Fibroblast of lung (primary cell): ENCODE data around the gene CALY. TPM values are rescaled to one million over a fixed set of nuclear protein-coding genes. Genes with fewer than 3 reads are reported as not detected.

Experiments
- DNase-seq, 2 donors: peaks; one replicate each; pipeline versions ENCODE4 v3.0.0 to v3.0.0-alpha.2; 2010; ENCODE audit warnings: low read depth in 2 of 2
- H2AFZ ChIP-seq: 2 replicates; pipeline ENCODE4 v1.5.1; 2012; ENCODE audit warnings: low read length, control low read depth, inconsistent platforms
- H3K27ac ChIP-seq: 2 replicates; pipeline ENCODE4 v1.5.1; 2011; ENCODE audit warnings: low read length, control low read depth; ENCODE audit not compliant: insufficient read depth
- H3K27me3 ChIP-seq: 2 replicates; pipeline ENCODE4 v1.5.1; 2011; ENCODE audit warnings: mild to moderate bottlenecking, low read length; ENCODE audit not compliant: control insufficient read depth, insufficient read depth
- H3K36me3 ChIP-seq: 2 replicates; pipeline ENCODE4 v1.5.1; 2011; ENCODE audit warnings: low read length; ENCODE audit not compliant: control insufficient read depth, insufficient read depth
- H3K4me1 ChIP-seq: 2 replicates; pipeline ENCODE4 v1.5.1; 2011; ENCODE audit warnings: low read length; ENCODE audit not compliant: control insufficient read depth, insufficient read depth; ENCODE audit errors: extremely low read depth
- H3K4me2 ChIP-seq: 2 replicates; pipeline ENCODE4 v1.5.1; 2011; ENCODE audit warnings: low read length, control low read depth; ENCODE audit not compliant: insufficient read depth; ENCODE audit errors: extremely low read depth
- H3K4me3 ChIP-seq, 4 experiments: fragments of 200-600 bp in 1 of 4; sonication (generic) in 1 of 4; replicated peaks in 1 of 4; 2 replicates each; pipeline ENCODE4 v1.5.1; 2011 to 2016; ENCODE audit warnings: low read length in 4 of 4, low read depth in 3 of 4, mild to moderate bottlenecking in 3 of 4, control low read depth in 2 of 4, inconsistent platforms in 1 of 4, mixed read lengths in 1 of 4; ENCODE audit not compliant: insufficient read depth in 1 of 4; ENCODE audit errors: control extremely low read depth in 1 of 4
- H3K79me2 ChIP-seq: 2 replicates; pipeline ENCODE4 v1.5.1; 2012; ENCODE audit warnings: mild to moderate bottlenecking, low read length, inconsistent platforms; ENCODE audit not compliant: control insufficient read depth, insufficient read depth
- H3K9ac ChIP-seq: 2 replicates; pipeline ENCODE4 v1.5.1; 2011; ENCODE audit warnings: mild to moderate bottlenecking, low read length, control low read depth; ENCODE audit not compliant: insufficient read depth
- H3K9me3 ChIP-seq: 2 replicates; pipeline ENCODE4 v1.5.1; 2012; ENCODE audit warnings: low read depth, low read length; ENCODE audit not compliant: control insufficient read depth, insufficient read depth
- H4K20me1 ChIP-seq: 2 replicates; pipeline ENCODE4 v1.5.1; 2011; ENCODE audit warnings: low read length; ENCODE audit not compliant: control insufficient read depth, insufficient read depth; ENCODE audit errors: extremely low read depth
- CTCF ChIP-seq, 2 donors: IDR thresholded peaks in 1 of 2; conservative IDR thresholded peaks in 1 of 2; 1 replicate in 1 of 2; 2 replicates in 1 of 2; pipeline ENCODE4 v1.5.1; 2011 to 2012; ENCODE audit warnings: low read length in 2 of 2, control low read depth in 1 of 2, inconsistent platforms in 1 of 2, low read depth in 1 of 2, mild to moderate bottlenecking in 1 of 2
- EZH2 ChIP-seq: IDR thresholded peaks from 2 replicates; pipeline ENCODE4 v1.5.1; 2012; ENCODE audit warnings: low read length, control low read depth, mild to moderate bottlenecking; ENCODE audit errors: missing control alignments
- polyA plus RNA-seq, 2 donors: library from polyadenylated mRNA; depleted of rRNA in 1 of 2; stranded (reverse) in 1 of 2; unstranded in 1 of 2; fragments of >200 nt; gene quantifications; 2 replicates each; pipeline ENCODE4 v1.2.1, GENCODE V29; 2011 to 2012; ENCODE audit warnings: missing spikeins in 1 of 2
- total RNA-seq: library from RNA; depleted of rRNA; stranded (reverse); fragments of >200 nt; gene quantifications from 2 replicates; pipeline ENCODE4 v1.2.1, GENCODE V29; 2014

Gene CALY
- total and polyA plus RNA-seq, 2 donors (not counting 1 experiment from before 2014, with no cell fraction given): not detected

DNA sequence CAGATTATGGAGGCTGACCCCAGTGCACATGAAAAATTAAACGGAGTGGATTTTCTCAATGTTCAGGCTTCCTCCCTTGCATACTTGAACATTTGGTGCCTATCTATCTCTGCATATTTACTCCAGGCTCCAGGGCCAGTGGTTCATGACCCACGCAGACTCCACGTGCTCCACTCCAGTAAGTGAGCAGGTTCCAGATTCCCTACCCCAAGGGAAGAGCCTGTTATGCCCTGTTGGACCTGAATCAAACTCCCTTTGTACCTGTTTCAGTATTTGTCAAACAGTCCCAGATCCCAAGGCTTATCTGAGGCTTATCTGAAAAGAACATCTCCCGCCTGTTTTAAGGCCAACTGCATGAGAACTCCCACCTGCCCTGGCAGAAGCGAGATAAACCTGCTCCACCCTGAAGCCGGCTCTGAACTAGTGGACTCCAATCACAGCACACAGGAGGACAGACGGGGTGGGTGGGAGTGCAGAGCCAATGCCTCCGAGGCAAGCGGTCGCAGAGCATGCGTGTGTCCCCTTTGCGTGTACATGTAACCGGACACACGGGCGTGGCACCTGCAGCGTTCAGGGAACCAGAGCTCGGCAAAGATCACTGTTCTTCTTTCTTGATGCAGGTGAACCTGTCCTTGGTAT lies 23.4 kb upstream of the CALY start:
- H4K20me1 ChIP-seq: no peaks in the 10 kb centered on the region
- H3K9ac ChIP-seq: no peak overlapping the region
- H3K36me3 ChIP-seq: peaks cover 4% of the 10 kb centered on the region
- H3K4me2 ChIP-seq: no peak overlapping the region
- DNase-seq: no peak
- peaks cover 2% of the 10 kb centered on the region for H3K4me1 ChIP-seq
- no peak overlapping the region for H3K27ac ChIP-seq
- H2AFZ ChIP-seq: no peak overlapping the region
- no peak overlapping the region for H3K4me3 ChIP-seq
- H3K27me3 ChIP-seq: no peaks in the 10 kb centered on the region
- no peak for TF ChIP-seq EZH2
- no peak for TF ChIP-seq CTCF (conservative IDR thresholded peaks at IDR 0.05 in 1 of 2, IDR thresholded peaks at IDR 0.05 in 1 of 2; ENCODE audit: low read depth in 1 of 2, low read length in 2 of 2)
- H3K79me2 ChIP-seq: no peaks in the 10 kb centered on the region
- H3K9me3 ChIP-seq: no peaks in the 10 kb centered on the region

GRCh38 chr10:133359554-133359971 lies 22.9 kb upstream of the CALY start:
- no peaks in the 10 kb centered on the region for H3K79me2 ChIP-seq
- no peak overlapping the region for H3K4me3 ChIP-seq
- no peak overlapping the region for H3K4me2 ChIP-seq
- DNase-seq: no peak
- no peak overlapping the region for H3K9ac ChIP-seq
- no peak overlapping the region for H2AFZ ChIP-seq
- no peaks in the 10 kb centered on the region for H3K27me3 ChIP-seq
- no peaks in the 10 kb centered on the region for H3K9me3 ChIP-seq
- H3K36me3 ChIP-seq: peaks cover 3% of the 10 kb centered on the region
- no peaks in the 10 kb centered on the region for H4K20me1 ChIP-seq
- TF ChIP-seq CTCF (conservative IDR thresholded peaks at IDR 0.05 in 1 of 2, IDR thresholded peaks at IDR 0.05 in 1 of 2; ENCODE audit: low read depth in 1 of 2, low read length in 2 of 2) (no peak), EZH2 (no peak)
- H3K27ac ChIP-seq: no peak overlapping the region
- H3K4me1 ChIP-seq: peaks cover 2% of the 10 kb centered on the region

DNA sequence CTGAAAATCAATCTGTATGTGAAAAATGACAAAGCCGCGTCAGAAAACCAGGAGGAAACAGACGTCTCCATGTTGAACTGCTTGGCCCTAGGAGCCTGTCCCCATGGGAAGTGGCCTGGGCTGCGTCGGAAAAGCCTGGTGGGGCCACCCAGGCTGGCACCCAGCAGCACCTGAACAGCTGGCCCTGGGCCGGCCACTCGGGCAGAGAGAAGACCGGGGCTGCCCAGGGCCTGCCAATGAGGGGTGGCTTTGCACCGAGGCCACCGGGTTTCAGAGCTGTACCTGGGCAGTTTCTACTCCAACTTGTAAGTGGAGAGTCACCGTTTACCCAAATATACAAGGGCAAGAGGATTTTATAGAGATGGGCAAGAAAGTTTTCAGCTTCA lies 22.2 kb upstream of the CALY start:
- no peaks in the 10 kb centered on the region for H3K27me3 ChIP-seq
- no peak overlapping the region for H3K27ac ChIP-seq
- H3K79me2 ChIP-seq: no peaks in the 10 kb centered on the region
- peaks cover 3% of the 10 kb centered on the region for H3K36me3 ChIP-seq
- TF ChIP-seq CTCF (conservative IDR thresholded peaks at IDR 0.05 in 1 of 2, IDR thresholded peaks at IDR 0.05 in 1 of 2; ENCODE audit: low read depth in 1 of 2, low read length in 2 of 2) (no peak), EZH2 (no peak)
- H4K20me1 ChIP-seq: no peaks in the 10 kb centered on the region
- no peaks in the 10 kb centered on the region for H3K9me3 ChIP-seq
- H3K4me3 ChIP-seq: no peak overlapping the region
- no peak for DNase-seq
- H3K4me1 ChIP-seq: peaks cover 2% of the 10 kb centered on the region
- H2AFZ ChIP-seq: no peak overlapping the region
- H3K4me2 ChIP-seq: no peak overlapping the region
- no peak overlapping the region for H3K9ac ChIP-seq
